ENCODE measurements around the gene RBM47. TPM values are rescaled to one million over a fixed set of nuclear protein-coding genes. Genes with fewer than 3 reads are reported as not detected.

Gene RBM47
- total and polyA plus RNA-seq, 9 of the 15 experiments (the other 6 are each of a cell fraction or from before 2014, with no cell fraction given) = 1.4 to 6.4 (median 3.3) TPM

- H3K36me3 ChIP-seq (ENCODE audit: control insufficient read depth, insufficient read depth, low read length) = no peaks in the 10 kb centered on the region
- no TSS peak for BruUV-seq (replicated peaks)
- CTCF ChIA-PET (ENCODE audit: low intra/inter-chr PET ratio) = no interaction called here
Measured at GRCh38 chr4:40623707-40624106, 6.0 kb downstream of the RBM47 start.

More at GRCh38 chr4:40623707-40624106, 6.0 kb downstream of the RBM47 start:
- no peak overlapping the region for H3K4me2 ChIP-seq (ENCODE audit: insufficient read depth, low read length)
- no peak for FAIRE-seq
- no peak overlapping the region for H3K4me3 ChIP-seq
- H3K9ac ChIP-seq (ENCODE audit: insufficient read depth in 1 of 2, low read depth in 2 of 2, low read length in 2 of 2) = no peak overlapping the region
- H3K4me1 ChIP-seq (replicated peaks in 1 of 2; ENCODE audit: control insufficient read depth in 2 of 2, insufficient read depth in 2 of 2, low read length in 2 of 2) = no peaks in the 10 kb centered on the region; a peak in 1 of 5 replicates
- no peaks in the 10 kb centered on the region for H4K20me1 ChIP-seq (replicated peaks; ENCODE audit: control insufficient read depth, insufficient read depth, low read length)
- TF ChIP-seq ATF3 (IDR thresholded peaks at IDR 0.05) (0 out of 2 replicates have a peak, but pooled peaks have one; percentile 18), ATF3 (CRISPR knock-in tag; conservative IDR thresholded peaks at IDR 0.05) (no peak), KDM5B (IDR thresholded peaks at IDR 0.05; ENCODE audit: insufficient replicate concordance, low read depth, low read length) (no peak), THAP12 (CRISPR knock-in tag; IDR thresholded peaks at IDR 0.05) (no peak), CEBPB (tag; IDR thresholded peaks at IDR 0.05) (peak; percentile 17; the same call in 1 of the 2 replicates), CEBPG (CRISPR knock-in tag; IDR thresholded peaks at IDR 0.05) (no peak), CEBPG (tag; conservative IDR thresholded peaks at IDR 0.05 in 1 of 2, IDR thresholded peaks at IDR 0.05 in 1 of 2) (peak in 1 of 2 experiments; percentile 56; a peak in 2 of 4 replicates)
- in situ Hi-C loops (cut with MboI) (no loop called here), intact Hi-C loops (cut with micrococcal nuclease) (no loop called here)
- no peak for DNase-seq (ENCODE audit: extremely low read depth in 1 of 4, low spot score in 3 of 4)
- no peaks in the 10 kb centered on the region; the same call in 1 of the 2 replicates for H3K9me3 ChIP-seq (replicated peaks; ENCODE audit: control insufficient read depth, insufficient read depth, low read depth, low read length)
- no peak overlapping the region for H3K27ac ChIP-seq (ENCODE audit: extremely low read depth, low read depth, low read length)
- H3K27me3 ChIP-seq (ENCODE audit: control insufficient read depth in 2 of 2, insufficient read depth in 2 of 2, low read length in 2 of 2) = peaks cover 28 to 42% of the 10 kb centered on the region in 2 experiments
- H2AFZ ChIP-seq (ENCODE audit: low read depth, low read length) = no peak overlapping the region
- no peaks in the 10 kb centered on the region for H3K79me2 ChIP-seq (ENCODE audit: control insufficient read depth, insufficient read depth, low read length)
- no peaks in the 10 kb centered on the region for H3K9me1 ChIP-seq (ENCODE audit: control insufficient read depth, insufficient read depth, low read length)
- POLR2A ChIA-PET = no interaction called here
- ATAC-seq = no peak
- 4% methylated on average over 7 of the region's 7 CpGs for WGBS (ENCODE audit: insufficient coverage, low coverage, missing lambda C conversion rate)
